NCI-H510A treated with DMSO at 0.1 percent for 48 hours (cell line): ENCODE measurements around the gene TWIST2.

Experiments used
- DNase-seq: peaks from one replicate; lab custom pipeline; 2025; lab: John Stamatoyannopoulos, UW

Gene TWIST2

DNA sequence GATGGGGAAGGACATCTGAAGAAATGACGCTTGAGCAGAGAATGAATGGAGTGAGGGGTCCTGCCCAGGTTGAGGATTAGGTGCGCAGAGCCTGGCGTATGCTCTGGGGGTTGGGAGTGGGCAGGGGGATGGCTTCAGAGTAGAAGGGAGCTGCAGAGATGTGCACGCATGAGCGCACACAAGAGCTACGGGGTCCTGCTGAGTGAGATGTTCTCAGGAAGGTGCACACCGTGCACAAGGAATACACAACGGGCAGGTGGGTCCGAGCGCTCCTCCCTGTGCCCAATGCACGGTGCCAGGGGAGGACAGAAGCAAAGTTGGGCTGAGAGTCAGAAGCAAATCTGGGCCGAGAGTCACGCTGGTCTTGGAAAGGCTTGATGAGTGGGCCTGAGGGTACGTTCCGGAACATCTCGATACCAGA, 25.5 kb downstream of the TWIST2 start:
- DNase-seq: no peak

DNA sequence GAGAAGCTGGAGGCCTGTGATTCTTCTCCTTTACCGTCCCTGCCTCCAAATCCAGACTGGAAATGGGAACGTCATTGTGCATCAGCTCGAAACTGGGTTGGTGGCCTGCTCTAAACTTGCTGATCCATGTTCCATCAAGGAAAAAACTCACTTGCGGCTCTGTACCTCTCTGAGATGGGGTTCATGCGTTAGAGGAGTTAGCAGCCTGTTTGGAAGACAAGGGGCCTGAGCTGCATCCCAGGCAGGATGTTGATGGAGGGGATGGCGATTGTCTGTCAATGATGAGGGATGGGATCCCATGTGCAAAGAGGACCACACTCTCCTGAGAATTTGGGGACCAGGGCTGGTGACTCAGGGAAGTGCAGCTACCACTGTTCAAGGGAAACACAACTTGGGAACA, 26.0 kb downstream of the TWIST2 start:
- DNase-seq: no peak

DNA sequence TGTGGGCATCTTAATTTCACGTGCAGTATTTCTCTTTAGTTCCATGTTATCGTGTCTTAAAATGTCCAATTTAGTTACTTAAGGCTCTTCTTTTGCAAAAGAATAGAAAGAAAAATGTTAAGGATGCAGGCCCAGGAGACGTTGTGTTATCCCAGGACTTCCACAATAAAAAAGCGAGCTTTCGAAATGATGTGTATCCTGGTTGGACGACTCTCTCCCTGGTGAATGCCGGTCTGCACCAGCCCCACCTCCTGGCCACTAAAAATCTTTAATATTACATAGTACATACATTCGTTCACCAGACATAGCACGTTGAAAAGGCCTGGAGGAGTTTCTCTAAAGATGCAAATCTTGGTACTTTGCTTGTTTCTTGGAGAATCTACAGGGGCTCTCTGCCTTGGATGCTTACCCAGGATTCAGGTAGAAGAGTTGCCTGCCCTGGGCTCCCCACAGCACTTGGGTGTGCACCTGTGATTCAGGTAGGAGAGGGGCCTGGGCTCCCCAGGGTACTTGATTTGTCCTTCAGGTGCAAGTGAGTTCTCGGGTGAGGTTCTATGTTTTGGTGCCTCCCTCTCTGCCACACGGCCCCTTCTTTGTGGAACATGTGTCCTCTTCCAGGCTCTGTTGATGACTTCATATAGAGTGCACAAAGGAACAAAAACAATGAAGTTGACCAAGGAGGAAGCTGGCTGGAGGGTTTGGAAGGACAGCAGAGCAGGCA, 26.6 kb downstream of the TWIST2 start:
- DNase-seq: no peak

DNA sequence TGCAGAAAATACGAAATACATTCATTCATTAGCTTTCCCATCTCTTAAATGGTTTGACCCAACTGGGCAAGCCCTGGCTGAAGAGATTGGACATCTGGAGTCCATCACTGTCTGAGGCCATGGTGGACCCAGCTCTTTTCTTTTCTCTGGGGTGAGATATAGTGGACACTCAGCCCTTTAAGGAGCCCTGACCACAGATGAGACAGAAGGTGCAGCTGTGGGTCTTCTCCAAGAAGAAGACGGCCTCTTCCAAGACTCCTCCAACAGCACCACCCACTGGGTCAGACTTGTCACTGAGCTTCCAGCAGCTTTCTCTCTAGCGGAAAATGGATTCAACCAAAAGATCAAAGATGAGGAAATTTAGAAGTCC, 27.2 kb downstream of the TWIST2 start:
- no peak for DNase-seq

DNA sequence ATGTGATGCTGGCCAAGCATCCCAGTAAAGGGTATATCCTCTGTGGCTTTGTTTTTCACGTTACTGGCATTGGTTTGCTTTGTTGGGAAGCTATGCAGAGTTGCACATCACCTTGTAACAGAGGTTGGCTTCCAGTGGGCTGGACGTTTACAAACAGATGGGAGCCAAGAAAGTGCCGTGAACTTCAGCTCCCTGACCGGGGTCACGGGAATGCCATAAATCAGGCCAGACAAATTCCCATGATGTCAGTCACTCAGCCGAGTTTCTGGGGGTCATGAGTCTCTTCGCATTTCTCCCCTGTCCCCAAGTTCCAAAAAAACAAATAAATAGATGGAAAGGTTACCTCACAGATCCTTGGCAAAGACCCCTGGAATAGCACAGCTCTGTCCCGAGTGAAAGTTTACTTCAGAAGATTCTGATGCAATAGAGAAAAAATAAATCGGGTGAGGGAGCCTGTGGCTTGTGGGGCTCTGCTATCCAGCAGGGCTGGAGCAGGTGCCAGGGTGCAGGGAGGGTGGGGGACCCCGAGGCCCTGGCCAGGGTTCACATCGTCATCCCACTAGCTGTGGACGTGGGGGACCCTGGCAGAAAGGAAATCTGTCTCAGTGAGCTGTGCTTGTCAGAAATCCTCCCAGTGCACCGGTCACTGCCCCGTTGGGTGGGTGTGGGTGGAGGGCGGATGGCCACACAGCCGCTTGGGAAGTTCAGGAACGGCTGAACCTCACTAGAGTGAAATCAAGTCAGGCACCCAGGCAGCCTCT, 27.8 kb downstream of the TWIST2 start:
- no peak for DNase-seq

DNA sequence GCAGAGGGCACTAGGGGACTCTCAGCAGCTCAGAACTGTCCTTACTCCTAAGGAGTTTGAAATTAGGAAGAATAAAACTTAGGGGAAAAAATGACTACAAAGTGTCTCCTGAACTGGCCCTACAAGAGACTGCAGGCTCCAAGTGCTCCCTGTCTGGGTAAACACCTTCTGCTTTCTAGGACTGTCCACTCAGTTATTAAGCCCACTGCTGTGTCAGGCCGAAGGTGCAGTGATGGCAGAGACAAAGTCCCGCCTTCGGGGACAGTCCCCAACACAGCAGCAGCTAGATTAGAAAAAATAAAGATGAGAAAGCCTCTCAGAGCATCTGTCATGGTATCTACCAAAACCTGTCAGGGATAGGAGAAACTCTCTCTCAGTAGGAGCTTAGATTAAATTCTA, 28.3 kb downstream of the TWIST2 start:
- DNase-seq: no peak

DNA sequence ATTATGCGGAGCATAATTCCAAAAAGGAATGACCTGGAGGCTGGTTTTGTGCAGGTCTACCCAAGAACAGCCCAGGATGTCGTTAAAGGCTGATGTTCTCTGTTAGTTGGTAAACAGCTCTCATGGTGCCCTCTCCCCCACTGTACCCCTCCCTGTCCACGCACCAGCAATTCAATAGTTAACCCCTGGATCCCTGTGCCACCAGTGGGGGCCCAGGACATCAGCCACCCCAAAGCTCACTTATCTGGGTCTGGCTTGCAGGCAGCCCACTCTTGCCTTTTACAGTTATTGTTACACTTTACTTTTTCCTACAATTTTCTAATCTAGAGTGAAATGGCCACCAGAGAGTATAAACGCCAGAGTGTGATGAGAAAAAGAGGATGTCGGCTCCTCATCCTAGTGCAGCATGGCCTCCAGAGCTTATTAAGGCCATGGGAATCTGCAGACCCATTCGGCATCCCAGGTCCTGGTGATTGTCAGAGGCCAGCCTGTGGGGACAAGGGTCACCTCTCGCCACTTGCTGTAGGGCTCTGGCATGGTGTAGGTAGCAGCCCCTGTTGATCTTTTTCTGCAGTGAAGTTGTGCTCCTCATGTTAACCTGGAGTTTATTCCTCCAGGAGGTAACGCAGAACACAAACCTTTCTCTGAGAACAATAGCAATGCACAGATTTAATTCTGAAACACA, 30.3 kb downstream of the TWIST2 start:
- DNase-seq: no peak

DNA sequence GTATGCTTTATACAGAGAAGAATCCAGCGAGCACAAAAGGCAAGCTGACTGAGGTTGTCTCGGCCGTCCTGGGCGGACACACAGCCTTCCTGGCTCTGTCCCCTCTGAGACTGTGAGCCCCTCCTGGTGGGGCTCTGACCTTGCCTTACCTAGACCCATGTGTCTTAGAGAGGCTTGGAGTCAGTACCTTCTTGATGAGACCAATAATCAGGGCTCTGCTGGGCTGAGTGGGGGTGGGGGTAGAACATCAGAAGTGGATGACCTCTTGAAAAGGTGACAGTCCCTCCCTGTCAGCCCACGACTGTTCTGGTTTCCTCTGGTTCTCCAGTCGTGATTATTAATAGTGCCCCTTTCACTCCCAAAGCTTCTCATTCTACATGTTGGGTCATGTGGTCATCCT, 31.2 kb downstream of the TWIST2 start:
- DNase-seq: no peak

DNA sequence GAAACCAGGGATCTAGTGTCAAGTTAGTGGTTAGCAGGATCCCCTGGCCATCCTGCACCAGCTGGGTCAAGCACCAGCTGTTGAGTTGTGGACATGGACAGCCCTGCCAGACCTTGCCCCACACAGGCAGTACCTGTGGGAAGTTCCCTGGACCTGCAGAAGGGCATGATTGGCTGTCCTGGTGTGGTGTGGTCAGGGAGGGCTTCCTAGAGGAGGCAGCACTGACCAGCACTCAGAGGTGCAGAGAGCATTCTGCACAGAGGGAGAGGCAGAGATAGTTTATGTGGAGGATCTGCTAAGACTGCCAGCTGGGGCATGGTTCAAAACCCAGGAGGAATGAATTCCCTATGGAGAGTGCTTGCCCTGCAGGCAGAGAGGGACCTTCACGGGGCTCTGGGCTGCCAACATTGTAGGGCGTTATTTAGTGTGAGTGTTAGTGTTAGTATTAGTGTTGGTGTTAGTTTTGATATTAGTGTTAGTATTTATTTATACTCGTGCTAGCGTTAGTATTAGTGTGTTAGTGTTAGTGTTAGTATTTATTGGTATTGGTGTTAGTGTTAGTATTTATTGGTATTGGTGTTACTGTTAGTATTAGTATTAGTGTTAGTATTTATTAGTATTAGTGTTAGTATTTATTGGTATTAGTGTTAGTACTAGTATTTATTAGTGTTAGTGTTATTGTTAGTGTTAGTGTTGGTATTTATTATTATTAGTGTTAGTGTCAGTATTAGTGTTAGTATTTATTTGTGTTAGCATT, 31.9 kb downstream of the TWIST2 start:
- DNase-seq: no peak

DNA sequence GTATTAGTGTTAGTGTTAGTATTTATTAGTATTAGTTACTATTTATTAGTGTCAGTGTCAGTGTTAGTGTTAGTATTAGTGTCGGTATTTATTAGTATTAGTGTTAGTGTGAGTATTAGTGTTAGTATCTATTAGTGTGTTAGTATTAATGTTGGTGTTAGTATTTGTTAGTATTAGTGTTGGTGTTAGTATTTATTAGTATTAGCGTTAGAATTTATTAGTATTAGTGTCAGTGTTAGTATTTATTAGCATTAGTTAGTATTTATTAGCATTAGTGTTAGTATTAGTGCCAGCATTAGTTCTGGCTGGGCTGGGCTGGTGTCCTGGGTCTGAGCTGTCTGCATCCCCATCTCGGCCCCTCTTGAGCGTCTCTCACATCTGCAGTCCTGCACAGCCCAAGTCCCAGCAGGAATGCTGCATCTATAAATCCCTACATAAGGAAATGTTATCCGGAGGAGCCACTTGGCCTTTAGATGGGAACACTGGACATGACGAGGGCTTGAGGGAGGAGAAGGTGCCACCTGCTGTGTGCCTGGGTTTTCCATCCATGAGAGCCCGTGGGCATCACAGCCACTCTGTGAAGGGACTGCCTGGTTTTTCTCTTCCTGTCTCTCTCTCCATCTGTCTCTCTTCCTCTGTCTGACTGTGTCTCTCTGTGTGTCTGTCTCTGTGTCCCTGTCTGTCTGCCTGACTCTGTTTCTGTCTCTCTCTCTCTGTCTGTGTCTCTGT, 33.6 kb downstream of the TWIST2 start:
- no peak for DNase-seq

DNA sequence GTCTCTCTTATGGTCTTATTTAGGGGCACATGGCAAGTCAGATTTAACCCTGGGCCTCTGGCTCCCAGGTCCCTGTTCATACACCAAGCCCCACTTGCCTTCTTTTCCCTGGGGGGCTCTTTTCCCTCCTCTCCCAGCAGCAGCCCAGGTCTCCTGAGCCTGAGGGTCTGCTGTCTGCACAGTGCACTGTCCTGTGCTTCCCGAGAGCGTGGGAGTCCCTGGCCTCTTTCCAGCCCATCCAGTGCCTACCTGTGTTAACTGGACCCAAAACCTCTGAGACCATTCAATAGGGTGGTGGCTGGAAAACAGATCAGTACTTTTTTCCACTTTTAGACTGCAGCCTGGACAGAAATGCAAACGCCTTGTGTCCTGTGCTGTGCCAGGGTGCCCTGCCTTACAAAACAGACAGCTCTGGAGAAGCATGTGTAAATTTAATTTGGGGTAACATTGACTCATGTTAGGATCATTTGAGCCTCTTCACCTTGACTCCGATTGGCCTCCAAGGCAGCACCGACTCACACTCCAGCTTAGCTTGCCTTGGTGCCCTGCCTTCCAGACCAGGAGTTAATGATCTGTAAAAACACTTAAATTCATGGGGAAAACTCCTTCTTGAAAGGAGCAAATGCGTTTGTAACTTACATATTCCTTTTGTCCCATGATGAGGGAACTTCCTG, 34.3 kb downstream of the TWIST2 start:
- DNase-seq: no peak

DNA sequence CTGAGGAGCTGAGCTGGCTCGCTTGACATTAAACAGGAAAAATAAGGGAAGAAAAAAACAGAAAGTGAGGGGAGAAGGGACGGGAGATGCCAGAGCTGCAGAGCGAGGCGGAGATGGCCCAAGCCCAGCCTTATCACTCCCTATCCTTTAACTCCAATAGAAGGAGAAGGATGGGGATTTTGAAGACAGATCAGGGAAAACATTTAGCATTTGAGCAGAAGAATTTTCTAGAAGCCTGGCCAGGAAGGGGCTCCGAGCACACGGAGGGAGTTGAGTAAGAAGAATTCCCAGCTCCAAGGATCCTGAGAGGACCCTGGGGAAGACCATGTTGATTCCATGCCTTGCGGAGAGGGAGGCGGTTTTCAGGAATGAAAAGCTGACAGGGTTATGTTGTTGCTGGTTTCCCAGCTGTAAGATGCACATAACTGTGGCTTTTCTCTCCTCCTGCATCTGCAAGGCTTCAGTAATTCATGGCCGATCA, 35.6 kb downstream of the TWIST2 start:
- DNase-seq: no peak

DNA sequence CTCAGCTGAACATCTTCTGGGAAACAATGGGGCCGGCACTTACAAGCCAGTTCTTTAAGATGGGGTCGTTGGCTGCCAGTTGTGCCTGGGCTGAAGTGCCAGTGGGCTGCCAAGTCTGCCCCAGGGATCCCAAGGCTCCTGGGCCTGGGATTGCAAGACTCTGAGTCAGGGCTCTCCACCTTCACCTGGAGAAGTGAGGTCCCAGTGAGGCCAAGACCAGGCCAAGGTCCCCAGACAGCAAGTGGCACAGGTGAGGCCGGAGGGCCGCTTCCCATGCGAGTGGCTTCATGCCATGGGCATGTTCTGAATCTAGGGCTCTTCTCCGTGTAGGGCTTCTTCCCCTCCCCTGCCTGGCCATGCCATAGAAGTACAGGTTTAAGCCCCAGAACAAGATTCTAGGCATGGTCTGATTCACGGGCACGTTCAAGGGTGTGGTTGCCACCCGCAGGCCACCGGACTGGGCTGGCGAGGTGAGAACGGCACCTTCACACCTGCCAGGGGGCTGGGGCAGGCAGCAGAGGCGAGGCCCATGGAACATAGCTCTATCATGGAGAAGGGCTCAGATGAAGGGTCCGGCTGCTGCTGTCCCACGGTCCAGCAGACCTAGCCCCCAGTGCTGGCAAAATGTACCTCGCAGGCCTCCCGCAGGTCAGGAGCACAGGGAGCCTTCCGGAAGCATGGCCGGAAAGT, 36.4 kb downstream of the TWIST2 start:
- no peak for DNase-seq

DNA sequence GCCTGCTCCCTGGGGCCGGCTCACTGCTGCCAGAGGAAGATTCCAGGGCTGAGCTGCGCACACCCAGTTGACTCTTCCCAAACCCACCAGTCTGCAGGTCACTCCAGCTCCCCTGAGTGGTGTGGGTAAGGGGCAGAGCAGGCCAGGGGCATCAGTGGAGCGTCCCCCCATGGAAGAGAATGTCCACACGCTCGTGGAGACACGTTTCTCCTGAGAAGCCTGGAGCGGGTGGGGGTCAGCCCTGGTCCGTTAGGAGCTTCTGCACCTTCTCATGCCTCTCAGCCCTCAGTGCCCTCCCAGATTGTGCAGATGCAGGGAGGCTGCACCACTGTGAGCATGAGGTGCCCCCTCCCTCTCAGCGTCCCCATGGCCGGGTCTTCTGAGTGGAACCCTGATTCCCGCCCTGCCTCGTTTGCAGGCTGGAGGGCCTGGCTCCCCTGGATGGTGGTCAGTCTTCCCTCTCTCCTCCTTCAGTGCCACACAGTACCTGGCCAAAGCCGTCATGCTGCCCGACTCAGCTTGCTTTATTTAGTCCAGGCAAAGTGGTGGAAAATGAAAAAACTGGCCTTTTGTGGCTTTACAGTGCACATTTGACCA, 37.0 kb downstream of the TWIST2 start:
- no peak for DNase-seq

DNA sequence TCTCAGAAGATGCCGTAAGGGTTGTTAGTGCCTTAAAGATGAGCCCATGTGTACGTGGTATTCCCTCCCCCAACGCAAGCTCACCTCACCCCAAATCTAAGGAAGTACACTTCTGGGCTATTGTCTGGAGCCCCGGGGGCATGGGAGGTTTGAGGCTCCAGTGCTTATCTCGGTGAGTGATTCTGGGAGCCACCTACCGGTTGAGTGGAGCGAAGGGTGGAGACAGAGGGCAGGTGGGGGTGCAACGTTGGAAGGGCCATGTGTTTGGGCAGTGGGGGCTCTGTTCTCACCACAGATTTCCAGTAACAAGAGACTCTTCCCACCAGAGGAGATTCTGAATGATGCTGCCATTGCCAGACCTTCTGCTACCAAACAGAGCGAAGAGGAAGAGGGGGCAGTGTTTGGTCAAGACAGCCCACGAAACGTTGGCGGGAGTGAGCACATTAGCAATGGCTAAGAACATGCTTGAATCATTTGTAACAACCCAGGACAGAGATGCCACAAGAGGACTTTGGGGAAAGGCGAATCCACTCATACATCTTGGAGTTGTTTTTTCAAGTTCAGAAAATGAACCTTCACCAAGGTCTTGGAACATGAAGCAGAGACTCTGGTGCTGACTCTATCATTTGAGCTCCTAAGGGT, 38.7 kb downstream of the TWIST2 start:
- no peak for DNase-seq

DNA sequence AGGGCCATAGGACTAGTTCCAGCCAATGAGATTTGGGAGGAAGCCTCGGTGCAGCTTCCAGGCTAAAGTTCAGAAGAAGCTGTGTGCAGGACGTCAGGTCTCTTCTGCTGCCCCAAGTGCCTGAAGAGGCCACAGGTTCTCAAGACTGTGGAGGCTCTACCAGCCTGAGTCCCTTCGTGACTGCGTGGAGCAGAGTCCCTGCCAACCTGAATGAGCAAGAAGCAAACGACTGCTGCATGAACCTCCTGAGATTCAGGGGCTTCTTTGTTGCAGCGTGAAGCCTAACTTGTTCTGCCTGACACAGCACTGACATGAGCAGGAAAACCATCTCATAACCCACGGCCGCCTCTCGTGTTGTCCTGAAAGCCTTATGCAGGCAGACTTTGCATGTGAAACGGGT, 39.7 kb downstream of the TWIST2 start:
- DNase-seq: no peak

DNA sequence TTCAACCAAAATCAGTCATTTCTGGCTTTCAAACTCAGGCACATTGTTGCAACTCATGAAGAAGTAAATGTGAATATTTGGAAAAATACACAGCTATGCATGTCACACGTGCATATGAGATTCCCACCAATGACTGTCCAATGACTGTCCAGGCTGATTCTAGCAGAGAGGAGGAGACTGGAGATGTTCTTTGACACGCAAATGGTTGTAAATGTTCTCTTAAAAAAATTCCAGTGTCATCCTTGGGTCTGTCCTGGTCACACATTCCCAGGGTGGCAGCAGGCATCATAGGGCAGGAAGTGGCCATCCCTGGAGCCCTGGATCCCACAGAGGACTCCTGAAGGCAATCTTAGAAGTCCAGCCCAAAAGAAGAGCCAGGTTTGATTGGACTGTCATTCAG, 40.9 kb downstream of the TWIST2 start:
- no peak for DNase-seq

DNA sequence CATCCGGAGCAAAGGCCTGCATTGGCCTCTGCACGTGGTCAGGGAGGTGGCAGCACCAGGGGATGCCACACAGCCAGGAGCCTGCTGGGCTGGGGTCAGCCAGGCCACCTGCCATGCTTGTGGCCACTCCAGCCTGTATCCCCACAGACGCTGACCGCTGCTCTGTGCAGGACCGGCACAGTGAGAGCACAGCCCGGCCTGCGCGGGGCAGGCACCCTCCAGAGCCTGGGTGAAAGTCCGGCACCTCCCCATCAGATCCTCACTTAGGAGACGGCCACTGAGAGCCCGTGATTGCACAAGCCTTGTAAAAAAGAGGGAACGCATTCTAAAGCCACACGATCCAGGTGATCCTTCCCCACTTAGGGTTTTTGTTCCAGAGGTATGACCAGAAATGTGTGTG, 42.2 kb downstream of the TWIST2 start:
- no peak for DNase-seq

DNA sequence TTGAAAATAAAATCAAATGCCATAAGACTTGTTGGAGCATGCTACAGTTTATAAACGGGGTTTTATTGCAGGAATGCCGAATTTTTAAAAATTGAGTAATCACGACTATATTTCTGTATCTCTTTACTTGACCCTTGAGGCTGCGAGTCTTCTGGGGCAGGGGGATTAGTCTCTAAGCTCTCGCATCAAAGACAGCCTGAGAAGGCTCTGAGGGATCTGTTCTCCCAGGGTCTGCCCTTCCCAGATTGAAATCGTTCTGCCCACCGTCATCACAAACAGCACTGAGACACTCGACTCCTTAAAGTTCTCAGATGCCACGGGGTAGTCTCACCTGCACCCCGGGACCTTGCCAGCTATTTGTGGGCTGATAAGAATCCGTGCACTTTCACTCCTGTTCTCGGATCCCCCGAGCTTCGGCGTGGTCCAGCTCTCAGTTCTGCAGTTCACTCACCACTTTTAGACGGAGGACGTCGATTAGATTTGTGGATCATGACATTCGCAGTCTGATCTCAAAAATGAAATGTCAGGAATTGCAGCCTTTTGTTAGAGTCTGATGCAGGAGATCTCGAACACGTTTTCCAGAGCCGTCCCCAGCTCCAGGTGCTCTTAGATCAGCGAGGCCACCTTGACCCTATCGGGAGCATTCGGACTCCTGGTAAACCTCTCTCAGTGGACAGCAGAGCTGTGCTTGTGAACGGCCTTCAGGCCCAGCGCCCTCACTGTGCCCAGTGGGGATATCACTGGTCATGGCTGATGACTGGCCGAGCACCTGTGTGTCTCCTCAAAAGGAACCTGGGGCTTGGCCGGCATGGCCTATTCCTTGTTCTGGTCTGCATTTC, 43.0 kb downstream of the TWIST2 start:
- DNase-seq: no peak
